ENCODE data around the gene IL17C. TPM values are rescaled to one million over a fixed set of nuclear protein-coding genes. Genes with fewer than 3 reads are reported as not detected.
A peak's percentile ranks its signal among the peaks of the same experiment; 100 is the strongest.

The IL17C gene
- total RNA-seq, 1 experiment from 2014 or later = 0.31 TPM

DNA sequence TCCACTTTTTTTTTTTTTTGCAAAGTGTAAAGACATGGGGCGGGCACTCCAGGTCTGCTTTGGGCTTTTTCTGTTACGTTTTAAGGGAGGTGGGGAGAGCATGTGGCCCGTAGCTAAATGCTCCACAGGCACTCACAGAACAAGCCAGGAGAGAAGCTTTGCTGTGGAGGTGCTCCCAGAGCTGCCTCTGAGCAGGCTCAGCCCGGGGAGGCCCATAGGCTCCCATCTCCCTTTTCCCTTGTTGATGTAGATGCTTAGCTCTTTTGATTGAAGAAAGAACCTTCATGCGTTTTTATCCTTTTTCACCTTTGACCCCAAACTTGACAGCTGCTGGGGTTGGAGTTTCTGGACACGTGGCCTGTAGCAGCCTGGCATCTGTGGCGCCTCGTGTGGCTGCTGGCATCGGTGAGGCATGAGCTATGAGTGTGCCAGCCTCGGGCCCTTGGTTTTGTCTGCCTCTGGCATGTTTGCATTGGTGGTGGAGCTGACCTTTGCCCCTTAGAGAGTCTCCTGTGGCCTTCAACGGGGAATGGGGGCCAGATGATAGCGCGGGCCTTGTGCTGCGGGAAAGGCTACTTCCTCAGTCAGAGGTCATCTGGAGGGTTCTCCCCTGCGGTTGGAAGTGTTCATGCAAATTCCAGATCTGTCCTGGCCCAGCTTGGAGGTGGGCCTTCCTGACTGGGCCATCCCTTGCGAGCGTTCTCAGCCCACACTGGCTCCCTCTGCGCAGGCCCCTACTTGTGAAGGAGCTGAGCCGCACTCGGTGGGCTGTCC is 20.0 kb upstream of the IL17C start:
- no peaks in the 10 kb centered on the region for H4K20me1 ChIP-seq (ENCODE audit: control insufficient read depth, insufficient read depth, insufficient read length)
- WGBS (ENCODE audit: extremely low coverage, insufficient read length, low lambda C conversion rate) = no CpG with 5 or more reads among the region's 20 CpGs
- no peaks in the 10 kb centered on the region; the same call in 1 of the 2 replicates for H3K79me2 ChIP-seq (ENCODE audit: insufficient read depth, low read length)
- no peaks in the 10 kb centered on the region for H3K23me2 ChIP-seq (ENCODE audit: insufficient read length, low read depth, low read length, poor library complexity, severe bottlenecking)
- no peak overlapping the region for H2BK5ac ChIP-seq (ENCODE audit: insufficient read length, low read length)
- peak overlapping the region; percentile 72 to 92 (median 81); a peak in 3 of 7 replicates for H3K27ac Mint-ChIP-seq
- no peak overlapping the region for H3K56ac ChIP-seq (ENCODE audit: insufficient read length, low read depth, low read length)
- H3K23ac ChIP-seq (ENCODE audit: insufficient read length, low read depth, low read length) = no peak overlapping the region
- no peaks in the 10 kb centered on the region for H3K27me3 ChIP-seq (ENCODE audit: insufficient read depth, low read length)
- DNase-seq = no peak
- no peak overlapping the region for H2AFZ ChIP-seq (ENCODE audit: low read length)
- no peak overlapping the region for H3K4me2 ChIP-seq (ENCODE audit: insufficient read depth, insufficient read length, low read length)
- H3K27me3 Mint-ChIP-seq (ENCODE audit: low read depth) = no peaks in the 10 kb centered on the region
- no peak overlapping the region for H2AK5ac ChIP-seq (ENCODE audit: insufficient read length, low read length)
- no peaks in the 10 kb centered on the region for H3K4me1 ChIP-seq (ENCODE audit: insufficient read depth, low read length)
- no peaks in the 10 kb centered on the region for H3K79me1 ChIP-seq (ENCODE audit: insufficient read depth, low read depth, low read length, poor library complexity, severe bottlenecking)
- H3K4ac ChIP-seq (ENCODE audit: low read depth, low read length) = no peak overlapping the region
- H4K8ac ChIP-seq (replicated peaks; ENCODE audit: insufficient read length, low read depth, low read length) = no peak overlapping the region
- no peak overlapping the region for H2BK20ac ChIP-seq (ENCODE audit: low read depth, low read length, poor library complexity, severe bottlenecking)
- H4K5ac ChIP-seq (ENCODE audit: insufficient read length, low read depth, low read length) = no peak overlapping the region
- H4K91ac ChIP-seq (ENCODE audit: insufficient read length, low read depth, low read length) = no peak overlapping the region
- H2BK12ac ChIP-seq (ENCODE audit: insufficient read length, low read depth, low read length) = no peak overlapping the region
- no peaks in the 10 kb centered on the region; a peak in 1 of 5 replicates for H3K9me3 Mint-ChIP-seq
- no peak overlapping the region for H3K18ac ChIP-seq (ENCODE audit: insufficient read length, low read depth, low read length)
- no peak overlapping the region for H2BK15ac ChIP-seq (ENCODE audit: low read depth, low read length)
- no peak for TF ChIP-seq CTCF (conservative IDR thresholded peaks at IDR 0.05)
- peaks cover 20 to 52% (median 44%) of the 10 kb centered on the region in 3 experiments for H3K36me3 Mint-ChIP-seq (ENCODE audit: insufficient read depth in 1 of 3, low read depth in 3 of 3)
- H3K4me1 Mint-ChIP-seq = peaks cover 6 to 26% of the 10 kb centered on the region in 2 experiments
- H3K14ac ChIP-seq (ENCODE audit: insufficient read depth, low read length) = no peak overlapping the region
- H3K27ac ChIP-seq (ENCODE audit: insufficient read length, low read depth, low read length) = no peak overlapping the region
- H3K9ac ChIP-seq (ENCODE audit: extremely low read depth, insufficient read length, low read length) = no peak overlapping the region
- H2BK120ac ChIP-seq (ENCODE audit: low read depth, low read length, poor library complexity, severe bottlenecking) = no peak overlapping the region
- no peak overlapping the region for H3T11ph ChIP-seq (ENCODE audit: low read length)
- H3K9me3 ChIP-seq (ENCODE audit: control insufficient read depth, low read depth, low read length) = no peaks in the 10 kb centered on the region
- no peak overlapping the region for H3K4me3 Mint-ChIP-seq

Measured in H9 (cell line).